Measurements from ENCODE around the gene C1QTNF4.
"Not testable (repeated sequence)": the region's sequence is repeated elsewhere in the genome, so short reads cannot be mapped to it uniquely, and the experiment has no call there.

The C1QTNF4 gene

DNA sequence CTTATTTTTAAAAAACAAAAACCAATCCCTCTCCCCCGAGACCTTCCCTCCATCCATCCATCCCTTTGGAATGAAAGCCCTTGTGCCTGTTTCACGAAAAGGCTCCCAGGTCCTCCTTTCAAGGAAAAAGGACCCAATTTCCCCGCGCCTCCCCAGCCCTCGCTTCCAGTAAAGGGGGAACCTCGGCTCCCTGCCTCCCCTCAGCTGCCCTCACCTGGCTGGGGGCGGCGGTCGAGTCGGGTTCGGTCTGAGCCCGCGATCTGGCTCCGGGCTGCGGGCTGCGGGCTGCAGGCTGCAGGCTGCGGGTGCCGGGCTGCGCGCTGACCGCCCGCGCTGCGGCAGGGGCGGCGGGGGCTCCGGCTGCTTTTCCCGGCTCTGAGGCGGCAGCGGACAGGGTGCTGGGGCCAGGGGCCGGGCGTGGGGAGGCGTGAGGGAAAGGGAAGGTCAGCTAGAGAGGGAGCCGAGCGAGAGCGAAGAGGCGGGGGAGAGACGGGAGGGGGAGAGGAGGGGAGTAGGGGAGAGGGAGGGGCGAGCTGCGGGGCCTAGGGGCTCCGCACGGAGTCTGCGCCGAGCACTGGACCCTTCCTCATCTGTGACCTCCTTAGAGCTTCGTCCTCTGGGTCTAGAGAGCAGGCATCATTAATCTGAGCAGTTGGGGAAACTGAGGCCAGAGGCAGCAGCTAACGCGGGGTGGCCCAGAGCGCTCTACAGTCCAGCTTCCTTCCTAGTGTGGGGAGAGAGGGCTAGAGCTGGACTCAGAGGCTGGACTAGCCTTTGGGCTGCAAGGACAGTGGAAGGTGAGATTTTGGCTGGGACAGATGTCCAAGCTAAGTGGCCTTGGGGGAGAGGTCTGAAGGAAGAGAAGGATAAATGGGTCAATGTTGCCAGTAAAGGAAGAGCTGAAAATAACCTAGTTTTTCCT, at the start of gene C1QTNF4:
TSS of gene C1QTNF4 (minus strand) at position 478 of the 922 bp plus-strand sequence. CDS start 3,601 bp downstream, outside the sequence.
- H3K4me3 ChIP-seq (ENCODE audit: low read depth, low read length), result no peak within 1 kb of the TSS
- TF ChIP-seq, protein P1, sequence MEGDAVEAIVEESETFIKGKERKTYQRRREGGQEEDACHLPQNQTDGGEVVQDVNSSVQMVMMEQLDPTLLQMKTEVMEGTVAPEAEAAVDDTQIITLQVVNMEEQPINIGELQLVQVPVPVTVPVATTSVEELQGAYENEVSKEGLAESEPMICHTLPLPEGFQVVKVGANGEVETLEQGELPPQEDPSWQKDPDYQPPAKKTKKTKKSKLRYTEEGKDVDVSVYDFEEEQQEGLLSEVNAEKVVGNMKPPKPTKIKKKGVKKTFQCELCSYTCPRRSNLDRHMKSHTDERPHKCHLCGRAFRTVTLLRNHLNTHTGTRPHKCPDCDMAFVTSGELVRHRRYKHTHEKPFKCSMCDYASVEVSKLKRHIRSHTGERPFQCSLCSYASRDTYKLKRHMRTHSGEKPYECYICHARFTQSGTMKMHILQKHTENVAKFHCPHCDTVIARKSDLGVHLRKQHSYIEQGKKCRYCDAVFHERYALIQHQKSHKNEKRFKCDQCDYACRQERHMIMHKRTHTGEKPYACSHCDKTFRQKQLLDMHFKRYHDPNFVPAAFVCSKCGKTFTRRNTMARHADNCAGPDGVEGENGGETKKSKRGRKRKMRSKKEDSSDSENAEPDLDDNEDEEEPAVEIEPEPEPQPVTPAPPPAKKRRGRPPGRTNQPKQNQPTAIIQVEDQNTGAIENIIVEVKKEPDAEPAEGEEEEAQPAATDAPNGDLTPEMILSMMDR (IDR thresholded peaks at IDR 0.05; ENCODE audit: control insufficient read depth, extremely low read depth, insufficient read depth), result no peak
- DNase-seq (ENCODE audit: low read depth), result no peak

DNA sequence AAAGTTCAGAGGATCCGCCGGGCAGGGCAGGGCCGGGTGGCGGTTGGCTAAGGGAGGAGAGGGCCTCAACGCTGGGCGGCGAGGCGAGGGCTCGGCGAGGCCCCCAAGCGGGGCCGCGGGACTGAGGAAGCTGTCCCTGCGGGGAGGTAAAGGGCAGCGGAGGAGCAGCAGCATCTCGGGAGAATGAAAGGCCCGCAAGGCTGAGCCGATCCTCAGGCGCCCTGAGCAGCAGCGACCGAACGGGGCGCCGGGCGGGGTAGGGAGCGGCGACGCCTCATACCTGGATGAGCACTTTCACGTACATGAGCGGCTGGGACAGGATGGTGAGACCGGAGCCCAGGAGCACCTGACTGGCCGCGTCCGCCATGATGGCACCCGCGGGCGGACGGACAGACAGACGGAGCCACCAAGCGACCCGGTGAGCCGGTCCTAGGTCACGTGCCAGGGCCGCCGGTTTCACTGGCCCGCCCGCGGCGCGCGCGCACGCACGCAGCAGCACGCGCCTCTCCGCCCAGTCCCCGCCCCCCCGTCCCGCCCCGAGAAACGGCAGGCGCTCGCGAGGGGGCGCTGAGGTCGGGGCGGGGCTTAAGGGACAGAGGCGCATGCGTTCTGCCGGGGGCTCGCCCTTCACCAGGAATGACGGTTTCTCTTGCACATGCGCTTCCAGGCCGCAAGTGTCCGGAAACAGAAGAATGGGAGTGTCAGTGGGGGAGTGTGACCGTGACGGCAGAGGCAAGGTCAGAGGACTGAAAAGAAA, 48.1 kb upstream of the C1QTNF4 start, which contains the start of gene MTCH2:
TSS of gene MTCH2 (minus strand) at position 461 of the 757 bp plus-strand sequence. CDS start at position 367, 94 bp downstream.
- peak; percentile 89 for DNase-seq (ENCODE audit: low read depth)
- H3K4me3 ChIP-seq (ENCODE audit: low read depth, low read length), result peak within 1 kb of the TSS; percentile 95
- TF ChIP-seq, protein P1 (IDR thresholded peaks at IDR 0.05; ENCODE audit: control insufficient read depth, extremely low read depth, insufficient read depth), result peak; percentile 48

GRCh38 chr11:47641600-47642098, 47.4 kb upstream of the C1QTNF4 start:
- no peak for DNase-seq (ENCODE audit: low read depth)

DNA sequence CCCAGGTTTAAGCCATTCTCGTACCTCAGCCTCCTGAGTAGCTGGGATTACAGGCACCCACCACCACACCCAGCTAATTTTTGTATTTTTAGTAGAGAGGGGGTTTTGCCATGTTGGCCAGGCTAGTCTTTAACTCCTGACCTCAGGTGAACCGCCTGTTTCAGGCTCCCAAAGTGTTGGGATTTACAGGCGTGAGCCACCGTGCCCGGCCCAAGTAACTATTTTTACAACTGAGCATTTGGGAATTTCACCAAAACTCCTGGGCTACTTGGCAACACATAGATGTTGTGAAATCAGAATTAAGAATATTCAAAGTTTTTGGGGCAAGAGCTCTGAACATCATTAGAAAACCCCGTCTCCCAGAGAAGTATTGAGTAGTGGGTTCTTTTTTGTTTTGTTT, 46.3 kb upstream of the C1QTNF4 start:
- DNase-seq (ENCODE audit: low read depth), result not testable (repeated sequence)
- peak overlapping the region; percentile 95 for H3K4me3 ChIP-seq (ENCODE audit: low read depth, low read length)

More at GRCh38 chr11:47641600-47642098, 47.4 kb upstream of the C1QTNF4 start:
- TF ChIP-seq, protein P1 (IDR thresholded peaks at IDR 0.05; ENCODE audit: control insufficient read depth, extremely low read depth, insufficient read depth), result no peak
- peak overlapping the region; percentile 95 for H3K4me3 ChIP-seq (ENCODE audit: low read depth, low read length)

- not testable (repeated sequence) for DNase-seq (ENCODE audit: low read depth); H3K4me3 ChIP-seq (ENCODE audit: low read depth, low read length)
Measured at GRCh38 chr11:47636331-47636730, 42.1 kb upstream of the C1QTNF4 start.

DNA sequence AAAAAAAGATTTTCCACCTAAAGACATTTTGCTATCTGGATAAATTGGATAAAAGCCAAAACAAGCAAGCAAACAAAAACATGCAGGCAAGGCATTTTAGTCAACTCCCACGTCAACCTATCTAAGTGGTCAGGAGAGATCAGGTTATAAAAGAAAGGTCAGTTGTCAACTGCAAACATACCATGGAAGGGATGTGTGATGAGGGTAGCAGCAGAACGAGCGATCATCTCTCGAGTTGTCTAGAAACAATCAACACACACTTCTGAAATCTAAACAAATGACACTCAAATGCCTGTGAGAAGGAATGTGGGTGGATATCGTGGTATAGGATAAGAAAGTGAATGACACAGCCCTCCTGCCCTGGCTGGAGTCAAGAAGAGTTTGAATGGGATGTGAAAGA, 37.3 kb upstream of the C1QTNF4 start:
- no peak for DNase-seq (ENCODE audit: low read depth)
- TF ChIP-seq, protein P1 (IDR thresholded peaks at IDR 0.05; ENCODE audit: control insufficient read depth, extremely low read depth, insufficient read depth), result no peak

DNA sequence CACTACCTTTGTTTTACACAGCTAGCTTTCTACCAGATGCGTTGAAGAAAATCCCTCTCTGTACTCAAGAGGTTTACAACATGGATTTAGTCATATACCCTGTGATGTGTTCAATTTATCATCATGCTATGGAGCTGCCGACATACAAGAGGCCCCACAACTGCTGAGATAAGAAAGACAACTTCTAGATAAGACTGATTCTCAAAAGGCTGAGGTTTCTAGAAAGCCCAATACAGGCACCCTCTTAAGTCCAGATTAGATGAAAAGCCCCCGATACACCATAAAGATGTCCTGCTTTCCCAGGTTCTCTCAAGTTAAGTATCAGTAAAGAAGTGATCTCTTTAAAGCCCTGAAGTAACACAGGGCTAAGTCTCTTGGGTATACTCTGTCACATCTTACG, 33.8 kb upstream of the C1QTNF4 start:
- no peak overlapping the region for H3K4me3 ChIP-seq (ENCODE audit: low read depth, low read length)
- DNase-seq (ENCODE audit: low read depth), result no peak
- TF ChIP-seq, protein P1 (IDR thresholded peaks at IDR 0.05; ENCODE audit: control insufficient read depth, extremely low read depth, insufficient read depth), result no peak

More for the DNA sequence above, 37.3 kb upstream of the C1QTNF4 start:
- no peak overlapping the region for H3K4me3 ChIP-seq (ENCODE audit: low read depth, low read length)

Measured in LNCaP clone FGC (cell line).